Fibroblast of lung (primary cell): ENCODE data around the gene MORN1. TPM values are rescaled to one million over a fixed set of nuclear protein-coding genes. Genes with fewer than 3 reads are reported as not detected.
A peak's percentile ranks its signal among the peaks of the same experiment; 100 is the strongest.

Experiments used
- DNase-seq, 2 donors: peaks; one replicate each; pipeline versions ENCODE4 v3.0.0 to v3.0.0-alpha.2; 2010; ENCODE audit warnings: low read depth in 2 of 2
- H2AFZ ChIP-seq: 2 replicates; pipeline ENCODE4 v1.5.1; 2012; ENCODE audit warnings: low read length, control low read depth, inconsistent platforms
- H3K27ac ChIP-seq: 2 replicates; pipeline ENCODE4 v1.5.1; 2011; ENCODE audit warnings: low read length, control low read depth; ENCODE audit not compliant: insufficient read depth
- H3K27me3 ChIP-seq: 2 replicates; pipeline ENCODE4 v1.5.1; 2011; ENCODE audit warnings: mild to moderate bottlenecking, low read length; ENCODE audit not compliant: control insufficient read depth, insufficient read depth
- H3K36me3 ChIP-seq: 2 replicates; pipeline ENCODE4 v1.5.1; 2011; ENCODE audit warnings: low read length; ENCODE audit not compliant: control insufficient read depth, insufficient read depth
- H3K4me1 ChIP-seq: 2 replicates; pipeline ENCODE4 v1.5.1; 2011; ENCODE audit warnings: low read length; ENCODE audit not compliant: control insufficient read depth, insufficient read depth; ENCODE audit errors: extremely low read depth
- H3K4me2 ChIP-seq: 2 replicates; pipeline ENCODE4 v1.5.1; 2011; ENCODE audit warnings: low read length, control low read depth; ENCODE audit not compliant: insufficient read depth; ENCODE audit errors: extremely low read depth
- H3K4me3 ChIP-seq, 4 experiments: fragments of 200-600 bp in 1 of 4; sonication (generic) in 1 of 4; replicated peaks in 1 of 4; 2 replicates each; pipeline ENCODE4 v1.5.1; 2011 to 2016; ENCODE audit warnings: low read length in 4 of 4, low read depth in 3 of 4, mild to moderate bottlenecking in 3 of 4, control low read depth in 2 of 4, inconsistent platforms in 1 of 4, mixed read lengths in 1 of 4; ENCODE audit not compliant: insufficient read depth in 1 of 4; ENCODE audit errors: control extremely low read depth in 1 of 4
- H3K79me2 ChIP-seq: 2 replicates; pipeline ENCODE4 v1.5.1; 2012; ENCODE audit warnings: mild to moderate bottlenecking, low read length, inconsistent platforms; ENCODE audit not compliant: control insufficient read depth, insufficient read depth
- H3K9ac ChIP-seq: 2 replicates; pipeline ENCODE4 v1.5.1; 2011; ENCODE audit warnings: mild to moderate bottlenecking, low read length, control low read depth; ENCODE audit not compliant: insufficient read depth
- H3K9me3 ChIP-seq: 2 replicates; pipeline ENCODE4 v1.5.1; 2012; ENCODE audit warnings: low read depth, low read length; ENCODE audit not compliant: control insufficient read depth, insufficient read depth
- H4K20me1 ChIP-seq: 2 replicates; pipeline ENCODE4 v1.5.1; 2011; ENCODE audit warnings: low read length; ENCODE audit not compliant: control insufficient read depth, insufficient read depth; ENCODE audit errors: extremely low read depth
- CTCF ChIP-seq, 2 donors: IDR thresholded peaks in 1 of 2; conservative IDR thresholded peaks in 1 of 2; 1 replicate in 1 of 2; 2 replicates in 1 of 2; pipeline ENCODE4 v1.5.1; 2011 to 2012; ENCODE audit warnings: low read length in 2 of 2, control low read depth in 1 of 2, inconsistent platforms in 1 of 2, low read depth in 1 of 2, mild to moderate bottlenecking in 1 of 2
- EZH2 ChIP-seq: IDR thresholded peaks from 2 replicates; pipeline ENCODE4 v1.5.1; 2012; ENCODE audit warnings: low read length, control low read depth, mild to moderate bottlenecking; ENCODE audit errors: missing control alignments
- polyA plus RNA-seq, 2 donors: library from polyadenylated mRNA; depleted of rRNA in 1 of 2; stranded (reverse) in 1 of 2; unstranded in 1 of 2; fragments of >200 nt; gene quantifications; 2 replicates each; pipeline ENCODE4 v1.2.1, GENCODE V29; 2011 to 2012; ENCODE audit warnings: missing spikeins in 1 of 2
- total RNA-seq: library from RNA; depleted of rRNA; stranded (reverse); fragments of >200 nt; gene quantifications from 2 replicates; pipeline ENCODE4 v1.2.1, GENCODE V29; 2014

The MORN1 gene
- total and polyA plus RNA-seq, 2 donors (not counting 1 experiment from before 2014, with no cell fraction given): 3.5 to 10.6 TPM

GRCh38 chr1:2278591-2279209 is 112.7 kb downstream of the MORN1 start:
- Histone ChIP-seq H3K27ac (peak overlapping the region; percentile 75), H3K9ac (peak overlapping the region; percentile 44), H3K27me3 (no peaks in the 10 kb centered on the region), H3K9me3 (no peaks in the 10 kb centered on the region), H3K79me2 (peaks cover 76% of the 10 kb centered on the region), H3K4me2 (peak overlapping the region; percentile 38), H2AFZ (no peak overlapping the region), H3K36me3 (peaks cover 4% of the 10 kb centered on the region), H3K4me3 (no peak overlapping the region), H4K20me1 (no peaks in the 10 kb centered on the region), H3K4me1 (peaks cover 34% of the 10 kb centered on the region)
- no peak for DNase-seq
- TF ChIP-seq EZH2: no peak
- no peak for TF ChIP-seq CTCF (conservative IDR thresholded peaks at IDR 0.05 in 1 of 2, IDR thresholded peaks at IDR 0.05 in 1 of 2; ENCODE audit: low read depth in 1 of 2, low read length in 2 of 2)

- H3K9ac ChIP-seq: no peak overlapping the region
- no peak overlapping the region for H3K4me3 ChIP-seq
- peaks cover 76% of the 10 kb centered on the region for H3K79me2 ChIP-seq
- no peak for DNase-seq
- H3K27ac ChIP-seq: peak overlapping the region; percentile 75
- peaks cover 39% of the 10 kb centered on the region for H3K4me1 ChIP-seq
- H2AFZ ChIP-seq: no peak overlapping the region
- no peak for TF ChIP-seq CTCF (conservative IDR thresholded peaks at IDR 0.05 in 1 of 2, IDR thresholded peaks at IDR 0.05 in 1 of 2; ENCODE audit: low read depth in 1 of 2, low read length in 2 of 2)
- H3K4me2 ChIP-seq: no peak overlapping the region
- peaks cover 4% of the 10 kb centered on the region for H3K36me3 ChIP-seq
- no peaks in the 10 kb centered on the region for H4K20me1 ChIP-seq
- no peaks in the 10 kb centered on the region for H3K9me3 ChIP-seq
- H3K27me3 ChIP-seq: no peaks in the 10 kb centered on the region
Measured at GRCh38 chr1:2277741-2278488, 113.4 kb downstream of the MORN1 start.

GRCh38 chr1:2276803-2277580 is 114.4 kb downstream of the MORN1 start:
- no peak overlapping the region for H3K4me3 ChIP-seq
- H3K9me3 ChIP-seq: no peaks in the 10 kb centered on the region
- no peak overlapping the region for H3K9ac ChIP-seq
- H3K27me3 ChIP-seq: no peaks in the 10 kb centered on the region
- H3K4me2 ChIP-seq: peak overlapping the region; percentile 27
- TF ChIP-seq EZH2: no peak
- no peak for TF ChIP-seq CTCF (conservative IDR thresholded peaks at IDR 0.05 in 1 of 2, IDR thresholded peaks at IDR 0.05 in 1 of 2; ENCODE audit: low read depth in 1 of 2, low read length in 2 of 2)
- H3K4me1 ChIP-seq: peaks cover 42% of the 10 kb centered on the region
- H3K79me2 ChIP-seq: peaks cover 79% of the 10 kb centered on the region
- H3K36me3 ChIP-seq: peaks cover 4% of the 10 kb centered on the region
- H3K27ac ChIP-seq: peak overlapping the region; percentile 4
- H2AFZ ChIP-seq: no peak overlapping the region
- DNase-seq: peak; percentile 47 to 74
- H4K20me1 ChIP-seq: peaks cover 1% of the 10 kb centered on the region
